RWPE2 (cell line): ENCODE results near the gene SH2D3C.
A peak's percentile ranks its signal among the peaks of the same experiment; 100 is the strongest.

ENCODE experiments used
- ATAC-seq: fragments of 200-7000 bp; cut with Tn5 transposase; 3 replicates; pipeline ENCODE4 v1.9.1; 2021; ENCODE audit warnings: low read depth
- DNase-seq: peaks from one replicate; pipeline ENCODE4 v3.0.0-alpha.2; 2020; ENCODE audit warnings: low spot score
- H3K27ac ChIP-seq: fragments of 450-650 bp; 2 replicates; pipeline ENCODE4 v1.5.1; 2017; ENCODE audit warnings: mild to moderate bottlenecking; ENCODE audit not compliant: poor library complexity, severe bottlenecking
- H3K27me3 ChIP-seq: fragments of 250-450 bp; sonication (Bioruptor Pico); 2 replicates; pipeline ENCODE4 v1.5.1; 2021; ENCODE audit warnings: mild to moderate bottlenecking, moderate library complexity; ENCODE audit not compliant: insufficient read depth, poor library complexity, severe bottlenecking
- H3K36me3 ChIP-seq: fragments of 250-450 bp; sonication (Bioruptor Pico); 2 replicates; pipeline ENCODE4 v1.5.1; 2020; ENCODE audit warnings: low read depth, mild to moderate bottlenecking, moderate library complexity
- H3K4me1 ChIP-seq: fragments of 250-450 bp; sonication (Bioruptor Pico); 2 replicates; pipeline ENCODE4 v1.5.1; 2021; ENCODE audit warnings: mild to moderate bottlenecking, moderate library complexity; ENCODE audit not compliant: insufficient read depth, poor library complexity, severe bottlenecking
- H3K4me3 ChIP-seq: fragments of 250-450 bp; sonication (Bioruptor Pico); 2 replicates; pipeline ENCODE4 v1.5.1; 2021; ENCODE audit warnings: mild to moderate bottlenecking, moderate library complexity; ENCODE audit not compliant: severe bottlenecking
- H3K9me3 ChIP-seq: fragments of 250-450 bp; sonication (Bioruptor Pico); 2 replicates; pipeline ENCODE4 v1.5.1; 2021; ENCODE audit warnings: mild to moderate bottlenecking, moderate library complexity; ENCODE audit not compliant: severe bottlenecking
- CTCF ChIP-seq: fragments of 450-650 bp; IDR thresholded peaks from one replicate; pipeline ENCODE4 v1.5.1; 2017; ENCODE audit warnings: mild to moderate bottlenecking, moderate library complexity; ENCODE audit not compliant: poor library complexity, severe bottlenecking

SH2D3C gene

GRCh38 chr9:127778280-127779135, at the start of gene SH2D3C:
SH2D3C (minus strand) TSS chr9:127778666; CDS start chr9:127778627, 39 bp downstream.
- no peak for DNase-seq
- H3K27ac ChIP-seq: no peak within 1 kb of the TSS
- no peaks in the 10 kb centered on the region for H3K4me1 ChIP-seq
- H3K27me3 ChIP-seq: no peaks in the 10 kb centered on the region
- no peak within 1 kb of the TSS for H3K4me3 ChIP-seq
- no peak for TF ChIP-seq CTCF
- ATAC-seq: no peak
- H3K36me3 ChIP-seq: no peaks in the 10 kb centered on the region
- no peaks in the 10 kb centered on the region for H3K9me3 ChIP-seq

GRCh38 chr9:127826253-127826913, 47.9 kb upstream of the SH2D3C start:
- Histone ChIP-seq H3K27ac (no peak overlapping the region), H3K27me3 (no peaks in the 10 kb centered on the region), H3K36me3 (no peaks in the 10 kb centered on the region; the same call in 1 of the 2 replicates), H3K9me3 (no peaks in the 10 kb centered on the region), H3K4me3 (no peak overlapping the region), H3K4me1 (no peaks in the 10 kb centered on the region)
- ATAC-seq: no peak
- no peak for TF ChIP-seq CTCF
- DNase-seq: no peak

- no peaks in the 10 kb centered on the region for H3K4me1 ChIP-seq
- no peak for DNase-seq
- no peak overlapping the region for H3K27ac ChIP-seq
- no peaks in the 10 kb centered on the region for H3K27me3 ChIP-seq
- no peak overlapping the region for H3K4me3 ChIP-seq
- peak; percentile 14 for TF ChIP-seq CTCF
- no peak for ATAC-seq
- no peaks in the 10 kb centered on the region; the same call in 1 of the 2 replicates for H3K36me3 ChIP-seq
- H3K9me3 ChIP-seq: no peaks in the 10 kb centered on the region
Observed at GRCh38 chr9:127825319-127826051, 47.0 kb upstream of the SH2D3C start.

GRCh38 chr9:127822108-127822507, 43.6 kb upstream of the SH2D3C start:
- no peaks in the 10 kb centered on the region for H3K9me3 ChIP-seq
- H3K36me3 ChIP-seq: peaks cover 6% of the 10 kb centered on the region
- no peak overlapping the region for H3K27ac ChIP-seq
- no peak for ATAC-seq
- no peak for TF ChIP-seq CTCF
- no peaks in the 10 kb centered on the region for H3K4me1 ChIP-seq
- no peak for DNase-seq
- H3K27me3 ChIP-seq: no peaks in the 10 kb centered on the region
- H3K4me3 ChIP-seq: no peak overlapping the region
